ENCODE data around the gene FOXD4L6. TPM values are rescaled to one million over a fixed set of nuclear protein-coding genes. Genes with fewer than 3 reads are reported as not detected.
"Not testable (repeated sequence)": the region's sequence is repeated elsewhere in the genome, so short reads cannot be mapped to it uniquely, and the experiment has no call there.

FOXD4L6 gene
- total and polyA plus RNA-seq, 8 donors: 0.05 to 0.08 TPM; not detected in 6

DNA sequence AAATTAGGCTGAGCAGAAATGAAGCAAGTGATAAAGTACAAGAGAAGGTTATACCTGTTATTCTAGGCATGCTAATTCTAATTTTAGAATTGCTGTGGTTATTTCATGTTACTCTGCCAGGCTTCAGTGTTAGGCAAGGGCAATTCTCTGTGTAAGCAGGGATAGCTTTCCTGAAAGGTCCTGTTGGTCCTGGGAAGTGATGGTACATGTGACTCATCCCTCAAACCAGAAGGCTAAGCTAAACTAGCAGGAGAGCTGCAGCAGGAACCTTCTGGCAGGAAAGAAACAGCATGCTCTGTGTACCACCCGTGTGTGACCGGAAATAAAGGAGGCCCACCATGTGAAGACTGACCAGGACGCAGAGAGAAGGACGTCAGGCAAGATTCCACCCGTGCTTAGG is 8.8 kb downstream of the FOXD4L6 start:
- H3K27ac ChIP-seq; ATAC-seq; H3K4me1 ChIP-seq; H3K36me3 ChIP-seq; H3K4me3 ChIP-seq; H3K27me3 ChIP-seq; DNase-seq; FAIRE-seq; intact Hi-C loops (cut with DNase I); H3K9me3 ChIP-seq: not testable (repeated sequence)
- WGBS, 2 donors: no CpG with 5 or more reads among the region's 5 CpGs

DNA sequence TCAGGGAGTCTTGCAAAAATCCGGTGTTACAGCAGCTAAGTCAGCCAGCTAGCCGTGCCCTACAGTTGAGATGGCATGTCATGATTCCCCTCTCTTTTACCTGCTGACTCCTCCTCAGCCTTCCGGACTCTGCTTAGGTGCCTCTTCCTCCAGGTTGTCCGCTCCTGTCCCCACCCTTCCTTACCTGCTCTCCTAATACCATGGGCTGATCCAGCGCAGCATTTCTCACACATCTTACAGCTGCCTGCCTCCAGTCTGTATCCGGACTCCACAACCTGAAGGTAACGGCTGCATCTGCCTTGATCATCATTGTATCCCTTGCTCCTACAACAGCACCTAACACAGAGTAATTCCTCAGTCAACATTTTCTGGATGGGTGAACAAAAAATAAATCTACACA is 9.2 kb downstream of the FOXD4L6 start:
- 33 to 47% methylated on average over 6 to 7 of the region's 7 CpGs for WGBS, 2 donors
- H3K4me1 ChIP-seq; intact Hi-C loops (cut with DNase I); H3K9me3 ChIP-seq; H3K27me3 ChIP-seq; DNase-seq; H3K36me3 ChIP-seq; H3K27ac ChIP-seq; H3K4me3 ChIP-seq; FAIRE-seq: not testable (repeated sequence)
- ATAC-seq: peak in 1 of 4 donors; percentile 39

DNA sequence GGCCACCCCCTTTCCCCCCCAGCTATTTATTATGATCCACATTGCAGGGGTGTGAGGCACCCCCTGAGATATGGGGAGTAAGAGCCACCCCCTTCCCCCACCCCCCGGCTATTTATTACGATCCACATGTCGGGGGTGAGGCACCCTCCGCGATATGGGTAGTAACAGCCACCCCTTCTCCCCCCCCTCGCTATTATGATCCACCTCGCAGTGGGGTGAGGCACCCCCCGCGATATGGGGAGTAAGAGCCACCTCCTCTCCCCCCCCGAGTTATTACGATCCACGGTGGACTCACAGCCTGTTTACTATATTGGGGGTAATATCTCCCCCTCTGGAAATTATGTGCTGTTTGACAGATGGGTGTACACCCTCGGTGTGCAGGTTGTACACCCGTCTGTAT is 15.1 kb downstream of the FOXD4L6 start:
- ATAC-seq; H3K9me3 ChIP-seq; FAIRE-seq; intact Hi-C loops (cut with DNase I); H3K4me1 ChIP-seq; DNase-seq; H3K36me3 ChIP-seq; H3K27me3 ChIP-seq; H3K4me3 ChIP-seq; H3K27ac ChIP-seq: not testable (repeated sequence)
- WGBS, 2 donors: 37 to 55% methylated on average over 5 to 6 of the region's 14 CpGs

DNA sequence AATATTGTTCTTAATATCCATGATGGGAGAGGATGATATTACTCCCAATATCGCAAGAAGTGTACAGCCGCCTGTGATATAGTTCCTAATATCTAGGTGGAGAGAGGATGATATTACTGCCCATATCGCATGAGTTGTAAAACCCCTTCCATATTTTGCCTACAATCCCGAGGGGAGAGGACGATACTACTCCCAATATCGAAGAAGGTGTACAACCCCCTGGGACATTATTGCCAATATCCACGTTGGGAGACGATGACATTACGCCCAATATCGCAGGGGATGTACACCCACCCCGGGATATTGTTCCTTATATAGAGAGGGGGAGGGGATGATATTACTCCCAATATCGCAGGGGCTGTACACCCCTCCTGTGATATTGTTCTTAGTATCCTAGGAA is 17.1 kb downstream of the FOXD4L6 start:
- ATAC-seq; FAIRE-seq; intact Hi-C loops (cut with DNase I); DNase-seq; H3K4me3 ChIP-seq; H3K36me3 ChIP-seq; H3K27ac ChIP-seq; H3K27me3 ChIP-seq; H3K4me1 ChIP-seq; H3K9me3 ChIP-seq: not testable (repeated sequence)
- 72 to 75% methylated on average over 11 of the region's 12 CpGs for WGBS, 2 donors

DNA sequence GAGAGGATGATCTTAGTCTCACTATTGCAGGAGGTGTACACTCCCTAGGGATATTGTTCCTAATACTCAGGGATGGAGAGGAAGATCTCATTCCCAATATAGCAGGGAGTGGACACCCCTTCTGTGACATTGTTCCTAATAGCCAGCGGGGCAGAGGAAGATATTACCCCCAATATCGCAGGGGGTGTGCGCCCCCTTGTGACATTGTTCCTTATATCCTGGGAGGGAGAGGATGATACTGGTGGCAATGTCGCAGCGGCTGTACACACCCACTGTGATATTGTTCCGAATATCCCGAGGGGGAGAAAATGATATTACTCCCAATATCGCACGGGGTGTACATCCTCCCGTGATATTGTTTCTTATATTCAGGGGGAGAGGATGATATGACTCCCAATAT is 17.6 kb downstream of the FOXD4L6 start:
- ATAC-seq; H3K4me3 ChIP-seq; H3K36me3 ChIP-seq; FAIRE-seq; H3K4me1 ChIP-seq; H3K9me3 ChIP-seq; H3K27ac ChIP-seq; H3K27me3 ChIP-seq; intact Hi-C loops (cut with DNase I): not testable (repeated sequence)
- WGBS, 2 donors: 40 to 41% methylated on average over 8 to 9 of the region's 10 CpGs
- peak in 1 of 6 donors; percentile 31 for DNase-seq

DNA sequence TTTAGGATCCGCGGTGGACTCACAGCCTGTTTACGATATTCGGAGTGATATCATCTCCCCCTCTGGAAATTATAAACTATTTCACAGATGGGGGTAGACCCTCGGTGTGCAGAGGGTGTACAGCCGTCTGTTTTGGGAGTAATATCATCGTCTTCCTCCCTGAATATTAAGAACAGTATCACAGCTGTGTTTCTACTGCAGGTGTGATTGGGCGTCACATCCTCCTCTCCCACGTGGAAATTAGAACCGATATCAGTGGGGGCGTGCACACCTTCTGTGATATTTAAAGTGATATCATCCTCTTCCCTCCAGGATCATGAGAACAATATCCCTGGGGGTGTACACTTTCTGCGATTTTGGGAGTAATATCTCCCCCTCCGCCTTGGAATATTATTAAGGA is 19.2 kb downstream of the FOXD4L6 start:
- not testable (repeated sequence) for DNase-seq

DNA sequence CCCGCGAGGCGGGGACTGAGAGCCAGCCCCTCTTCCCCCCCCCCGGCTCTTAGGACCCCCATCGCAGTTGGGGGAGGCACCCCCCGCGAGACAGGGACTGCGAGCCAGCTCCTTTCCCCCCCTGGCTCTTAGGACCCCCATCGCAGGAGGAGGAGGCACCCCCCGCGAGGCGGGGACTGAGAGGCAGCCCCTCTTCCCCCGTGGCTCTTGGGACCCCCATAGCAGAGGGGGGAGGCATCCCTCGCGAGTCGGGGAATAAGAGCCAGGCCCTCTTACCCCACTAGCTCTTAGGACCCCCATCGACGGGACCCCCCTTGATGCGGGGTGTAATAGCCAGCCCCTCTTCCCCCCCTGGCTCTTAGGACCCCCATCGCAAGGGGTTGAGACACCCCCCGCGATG is 19.7 kb downstream of the FOXD4L6 start:
- H3K4me1 ChIP-seq; H3K4me3 ChIP-seq; ATAC-seq; H3K9me3 ChIP-seq; FAIRE-seq; H3K36me3 ChIP-seq; intact Hi-C loops (cut with DNase I); H3K27me3 ChIP-seq; H3K27ac ChIP-seq: not testable (repeated sequence)
- 7 to 26% methylated on average over 5 to 16 of the region's 22 CpGs for WGBS, 2 donors
- DNase-seq: peak in 2 of 6 donors; percentile 4 to 71

More for the DNA sequence above, 19.2 kb downstream of the FOXD4L6 start:
- H3K4me1 ChIP-seq; FAIRE-seq; H3K4me3 ChIP-seq; H3K9me3 ChIP-seq; H3K27ac ChIP-seq; intact Hi-C loops (cut with DNase I); H3K27me3 ChIP-seq; H3K36me3 ChIP-seq: not testable (repeated sequence)
- WGBS, 2 donors: 17 to 20% methylated on average over 4 of the region's 13 CpGs
- ATAC-seq: peak in 2 of 4 donors; percentile 29 to 31

DNA sequence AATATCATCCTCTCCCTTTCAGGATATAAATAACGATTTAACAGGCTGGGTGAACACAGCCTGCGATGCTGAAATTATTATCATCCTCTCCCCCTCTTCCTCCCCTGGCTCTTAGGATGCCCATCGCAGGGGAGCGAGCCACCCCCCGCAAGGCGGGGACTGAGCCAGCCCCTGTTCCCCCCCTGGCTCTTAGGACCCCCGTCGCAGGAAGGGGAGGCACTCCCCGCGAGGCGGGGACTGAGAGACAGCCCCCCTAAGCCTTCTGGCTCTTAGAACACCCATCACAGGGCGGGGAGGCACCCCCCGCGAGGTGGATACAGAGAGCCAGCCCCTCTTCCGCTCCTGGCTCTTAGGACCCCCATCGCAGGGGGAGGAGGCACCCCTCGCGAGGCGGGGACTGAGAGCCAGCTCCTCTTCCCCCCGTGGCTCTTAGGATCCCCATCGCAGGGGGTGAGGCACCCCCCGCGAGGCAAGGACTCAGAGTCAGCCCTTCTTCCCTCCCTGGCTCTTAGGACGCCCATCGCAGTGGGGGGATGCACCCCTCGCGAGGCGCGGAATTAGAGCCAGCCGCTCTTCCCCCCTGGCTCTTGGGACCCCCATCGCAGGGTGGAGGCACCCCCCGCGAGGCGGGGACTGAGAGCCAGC is 21.9 kb downstream of the FOXD4L6 start:
- H3K36me3 ChIP-seq; FAIRE-seq; intact Hi-C loops (cut with DNase I); H3K27me3 ChIP-seq; ATAC-seq; H3K9me3 ChIP-seq; H3K4me1 ChIP-seq; H3K4me3 ChIP-seq; H3K27ac ChIP-seq: not testable (repeated sequence)
- peak in 1 of 6 donors; percentile 13 for DNase-seq
- 16 to 21% methylated on average over 13 to 25 of the region's 34 CpGs for WGBS, 2 donors

DNA sequence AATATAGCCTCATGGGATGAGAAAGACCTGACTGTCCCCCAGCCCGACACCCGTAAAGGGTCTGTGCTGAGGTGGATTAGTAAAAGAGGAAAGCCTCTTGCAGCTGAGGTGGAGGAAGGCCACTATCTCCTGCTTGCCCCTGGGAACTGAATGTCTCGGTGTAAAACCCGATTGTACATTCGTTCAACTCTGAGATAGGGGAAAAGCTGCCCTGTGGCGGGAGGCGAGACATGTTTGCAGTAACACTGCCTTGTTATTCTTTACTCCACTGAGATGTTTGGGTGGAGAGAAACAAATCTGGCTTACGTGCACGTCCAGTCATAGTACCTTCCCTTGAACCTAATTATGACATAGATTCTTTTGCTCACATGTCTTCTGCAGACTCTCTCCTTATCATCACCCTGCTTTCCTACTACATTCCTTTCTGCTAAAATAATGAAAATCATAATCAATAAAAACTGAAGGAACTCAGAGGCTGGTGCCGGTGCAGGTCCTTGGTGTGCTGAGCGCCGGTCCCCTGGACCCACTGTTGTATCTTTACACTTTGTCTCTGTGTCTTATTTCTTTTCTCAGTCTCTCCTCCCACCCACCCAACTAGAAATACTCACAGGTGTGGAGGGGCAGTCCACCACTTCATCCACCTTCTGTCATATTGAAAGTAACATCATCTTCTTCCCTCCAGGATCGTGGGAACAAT is 22.8 kb downstream of the FOXD4L6 start:
- peak in 1 of 6 donors; percentile 11 for DNase-seq
- H3K4me3 ChIP-seq; H3K9me3 ChIP-seq; FAIRE-seq; H3K27ac ChIP-seq; H3K36me3 ChIP-seq; ATAC-seq; H3K4me1 ChIP-seq; intact Hi-C loops (cut with DNase I); H3K27me3 ChIP-seq: not testable (repeated sequence)
- 31% methylated on average over 8 of the region's 13 CpGs for WGBS, 2 donors

DNA sequence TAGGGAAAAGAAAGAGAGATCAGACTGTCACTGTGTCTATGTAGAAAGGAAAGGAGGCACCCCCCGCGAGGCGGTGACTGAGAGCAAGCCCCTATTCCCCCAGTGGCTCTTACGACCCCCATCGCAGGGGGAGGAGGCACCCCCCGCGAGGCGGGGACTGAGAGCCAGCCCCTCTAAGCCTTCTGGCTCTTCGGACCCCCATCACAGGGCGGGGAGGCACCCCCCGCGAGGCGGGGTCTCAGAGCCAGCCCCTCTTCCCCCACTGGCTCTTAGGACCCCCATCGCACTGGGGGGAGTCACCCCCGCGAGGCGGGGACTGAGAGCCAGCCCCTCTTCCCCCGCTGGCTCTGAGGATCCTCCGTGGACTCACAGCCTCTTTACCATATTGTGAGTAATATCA is 23.9 kb downstream of the FOXD4L6 start:
- ATAC-seq; H3K27ac ChIP-seq; H3K36me3 ChIP-seq; H3K9me3 ChIP-seq; FAIRE-seq; H3K27me3 ChIP-seq; H3K4me1 ChIP-seq; intact Hi-C loops (cut with DNase I); H3K4me3 ChIP-seq: not testable (repeated sequence)
- DNase-seq: peak in 1 of 6 donors; percentile 20
- WGBS, 2 donors: 15 to 23% methylated on average over 7 to 11 of the region's 19 CpGs

DNA sequence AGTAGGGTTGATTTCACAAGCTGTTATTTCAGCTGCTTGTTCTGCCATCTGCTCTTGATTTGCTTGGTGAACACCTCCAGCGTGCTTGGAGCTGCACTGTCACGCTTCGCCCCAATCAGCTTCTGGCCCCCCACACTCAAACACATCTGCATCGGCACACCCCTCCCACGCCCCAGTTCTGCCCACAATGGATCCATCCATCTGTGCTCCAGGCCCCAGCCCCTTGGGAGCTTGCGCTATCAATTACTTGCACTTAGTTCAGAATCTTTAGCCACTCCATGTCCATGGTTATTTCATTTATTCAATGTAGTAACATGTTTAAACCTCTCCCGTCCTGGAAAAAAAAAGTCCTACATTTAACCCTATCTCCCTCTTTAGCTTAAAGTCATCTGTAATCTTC is 28.0 kb downstream of the FOXD4L6 start:
- DNase-seq; H3K9me3 ChIP-seq; FAIRE-seq; H3K36me3 ChIP-seq; H3K4me3 ChIP-seq; H3K4me1 ChIP-seq; ATAC-seq; H3K27me3 ChIP-seq; H3K27ac ChIP-seq; intact Hi-C loops (cut with DNase I): not testable (repeated sequence)
- WGBS, 2 donors: 49 to 50% methylated on average over 4 of the region's 7 CpGs

DNA sequence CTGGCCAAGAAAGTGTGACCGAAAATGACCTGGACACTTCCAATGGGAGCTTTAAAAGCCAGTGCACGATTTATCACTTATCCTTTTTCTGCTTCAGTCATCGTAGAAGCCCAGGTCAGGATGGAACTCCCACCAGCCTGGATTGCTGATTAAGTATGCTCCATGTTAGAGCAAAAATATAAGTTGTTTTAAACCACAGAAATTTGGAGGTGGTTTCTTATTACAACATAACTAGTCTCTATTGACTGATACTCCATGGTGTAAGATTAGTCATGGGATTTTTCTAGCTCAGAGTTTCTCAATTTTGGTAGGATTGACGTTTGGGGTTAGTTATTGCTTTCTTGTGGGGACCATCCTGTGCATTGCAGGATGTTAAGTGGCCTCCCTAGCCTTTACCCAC is 29.7 kb downstream of the FOXD4L6 start:
- H3K9me3 ChIP-seq; H3K36me3 ChIP-seq; H3K27me3 ChIP-seq; H3K27ac ChIP-seq; intact Hi-C loops (cut with DNase I); FAIRE-seq; H3K4me3 ChIP-seq; H3K4me1 ChIP-seq; ATAC-seq; DNase-seq: not testable (repeated sequence)
- WGBS, 2 donors: 46 to 47% methylated on average over 4 of the region's 4 CpGs

Data from pancreas (tissue), 10 donors.